NT2/D1 (cell line): ENCODE results near the gene CAMTA2.

Source experiments
- DNase-seq: peaks from one replicate; pipeline ENCODE4 v3.0.0-alpha.2; 2011; ENCODE audit warnings: low read depth, low spot score
- H3K27me3 ChIP-seq: 2 replicates; pipeline ENCODE4 v1.6.0; 2011; ENCODE audit warnings: mild to moderate bottlenecking; ENCODE audit not compliant: insufficient read length, insufficient read depth
- H3K36me3 ChIP-seq: 2 replicates; pipeline ENCODE4 v1.6.1; 2011; ENCODE audit warnings: mild to moderate bottlenecking, low read length, mixed read lengths; ENCODE audit not compliant: insufficient read depth, insufficient read length
- H3K4me1 ChIP-seq: 2 replicates; pipeline ENCODE4 v1.5.1; 2011; ENCODE audit not compliant: insufficient read depth, insufficient read length
- H3K4me3 ChIP-seq: 2 replicates; pipeline ENCODE4 v1.5.1; 2011; ENCODE audit warnings: low read depth; ENCODE audit not compliant: insufficient read length
- H3K9ac ChIP-seq: 2 replicates; pipeline ENCODE4 v1.6.0; 2011; ENCODE audit warnings: low read depth; ENCODE audit not compliant: insufficient read length
- H3K9me3 ChIP-seq: 2 replicates; pipeline ENCODE4 v1.5.1; 2011; ENCODE audit warnings: mild to moderate bottlenecking, low read length; ENCODE audit not compliant: insufficient read depth
- SUZ12 ChIP-seq: IDR thresholded peaks from 2 replicates; pipeline ENCODE4 v1.6.1; 2011; ENCODE audit not compliant: insufficient read length, insufficient read depth; ENCODE audit errors: extremely low read depth
- YY1 ChIP-seq: IDR thresholded peaks from 2 replicates; pipeline ENCODE4 v1.6.1; 2011; ENCODE audit not compliant: insufficient read length, insufficient read depth
- ZNF274 ChIP-seq: IDR thresholded peaks from 2 replicates; pipeline ENCODE4 v1.6.1; 2011; ENCODE audit warnings: mild to moderate bottlenecking, low read depth, low read length

The CAMTA2 gene

GRCh38 chr17:4972322-4972721 lies 15.2 kb downstream of the CAMTA2 start:
- Histone ChIP-seq H3K36me3 (peaks cover 49% of the 10 kb centered on the region), H3K9ac (no peak overlapping the region), H3K4me1 (peaks cover 9% of the 10 kb centered on the region), H3K9me3 (no peaks in the 10 kb centered on the region), H3K4me3 (no peak overlapping the region), H3K27me3 (peaks cover 7% of the 10 kb centered on the region)
- no peak for TF ChIP-seq YY1
- no peak for TF ChIP-seq SUZ12
- TF ChIP-seq ZNF274: no peak
- no peak for DNase-seq

GRCh38 chr17:4971826-4972225 lies 15.6 kb downstream of the CAMTA2 start:
- H3K4me1 ChIP-seq: peaks cover 9% of the 10 kb centered on the region
- no peak for DNase-seq
- H3K9me3 ChIP-seq: no peaks in the 10 kb centered on the region
- no peak overlapping the region for H3K4me3 ChIP-seq
- no peak overlapping the region for H3K9ac ChIP-seq
- no peak for TF ChIP-seq SUZ12
- no peak for TF ChIP-seq YY1
- no peak for TF ChIP-seq ZNF274
- peaks cover 44% of the 10 kb centered on the region for H3K36me3 ChIP-seq
- peaks cover 7% of the 10 kb centered on the region for H3K27me3 ChIP-seq

GRCh38 chr17:4970273-4970672 lies 17.2 kb downstream of the CAMTA2 start:
- DNase-seq: no peak
- Histone ChIP-seq H3K9ac (no peak overlapping the region), H3K4me3 (no peak overlapping the region), H3K36me3 (peaks cover 45% of the 10 kb centered on the region), H3K9me3 (no peaks in the 10 kb centered on the region), H3K4me1 (peaks cover 9% of the 10 kb centered on the region), H3K27me3 (peaks cover 3% of the 10 kb centered on the region)
- TF ChIP-seq ZNF274 (no peak), YY1 (no peak), SUZ12 (no peak)

- no peaks in the 10 kb centered on the region for H3K9me3 ChIP-seq
- H3K9ac ChIP-seq: peak overlapping the region; percentile 95
- no peak for TF ChIP-seq ZNF274
- TF ChIP-seq SUZ12: no peak
- no peak for TF ChIP-seq YY1
- H3K27me3 ChIP-seq: peaks cover 3% of the 10 kb centered on the region
- DNase-seq: no peak
- H3K36me3 ChIP-seq: peaks cover 49% of the 10 kb centered on the region
- H3K4me1 ChIP-seq: peaks cover 9% of the 10 kb centered on the region
- peak overlapping the region; percentile 91 for H3K4me3 ChIP-seq
Observed at GRCh38 chr17:4969551-4970173, 17.8 kb downstream of the CAMTA2 start.

- H3K9ac ChIP-seq: peak overlapping the region; percentile 95
Observed at GRCh38 chr17:4969047-4969550, 18.4 kb downstream of the CAMTA2 start.

GRCh38 chr17:4968486-4969046 lies 18.9 kb downstream of the CAMTA2 start:
- peaks cover 43% of the 10 kb centered on the region for H3K36me3 ChIP-seq
- peaks cover 9% of the 10 kb centered on the region for H3K4me1 ChIP-seq
- H3K4me3 ChIP-seq: peak overlapping the region; percentile 91
- peak overlapping the region; percentile 95 for H3K9ac ChIP-seq
- DNase-seq: no peak
- no peaks in the 10 kb centered on the region for H3K27me3 ChIP-seq
- H3K9me3 ChIP-seq: no peaks in the 10 kb centered on the region
- no peak for TF ChIP-seq YY1
- TF ChIP-seq ZNF274: no peak
- TF ChIP-seq SUZ12: no peak

More at GRCh38 chr17:4969047-4969550, 18.4 kb downstream of the CAMTA2 start:
- Histone ChIP-seq H3K27me3 (no peaks in the 10 kb centered on the region), H3K4me3 (peak overlapping the region; percentile 91), H3K9me3 (no peaks in the 10 kb centered on the region), H3K4me1 (peaks cover 9% of the 10 kb centered on the region), H3K36me3 (peaks cover 44% of the 10 kb centered on the region)
- no peak for DNase-seq
- TF ChIP-seq SUZ12 (no peak), YY1 (no peak), ZNF274 (no peak)

GRCh38 chr17:4967539-4968485 lies 19.7 kb downstream of the CAMTA2 start, which contains the start of gene SPAG7:
Gene SPAG7, minus strand, starts transcription at chr17:4967817. Its CDS starts 13 bp downstream, at chr17:4967804.
- no peaks in the 10 kb centered on the region for H3K27me3 ChIP-seq
- peak within 1 kb of the TSS; percentile 91 for H3K4me3 ChIP-seq
- TF ChIP-seq YY1 (peak; percentile 82), SUZ12 (no peak), ZNF274 (no peak)
- peaks cover 39% of the 10 kb centered on the region for H3K36me3 ChIP-seq
- peaks cover 9% of the 10 kb centered on the region for H3K4me1 ChIP-seq
- no peaks in the 10 kb centered on the region for H3K9me3 ChIP-seq
- H3K9ac ChIP-seq: peak within 1 kb of the TSS; percentile 95
- peak; percentile 91 for DNase-seq
